GM21367 (cell line): Measurements from ENCODE around the gene FAT2.

Experiments used
- ATAC-seq: cut with Tn5 transposase; IDR thresholded peaks from one replicate; pipeline ENCODE4 v1.9.1; 2021; ENCODE audit not compliant: unreplicated experiment

Gene FAT2, protein sequence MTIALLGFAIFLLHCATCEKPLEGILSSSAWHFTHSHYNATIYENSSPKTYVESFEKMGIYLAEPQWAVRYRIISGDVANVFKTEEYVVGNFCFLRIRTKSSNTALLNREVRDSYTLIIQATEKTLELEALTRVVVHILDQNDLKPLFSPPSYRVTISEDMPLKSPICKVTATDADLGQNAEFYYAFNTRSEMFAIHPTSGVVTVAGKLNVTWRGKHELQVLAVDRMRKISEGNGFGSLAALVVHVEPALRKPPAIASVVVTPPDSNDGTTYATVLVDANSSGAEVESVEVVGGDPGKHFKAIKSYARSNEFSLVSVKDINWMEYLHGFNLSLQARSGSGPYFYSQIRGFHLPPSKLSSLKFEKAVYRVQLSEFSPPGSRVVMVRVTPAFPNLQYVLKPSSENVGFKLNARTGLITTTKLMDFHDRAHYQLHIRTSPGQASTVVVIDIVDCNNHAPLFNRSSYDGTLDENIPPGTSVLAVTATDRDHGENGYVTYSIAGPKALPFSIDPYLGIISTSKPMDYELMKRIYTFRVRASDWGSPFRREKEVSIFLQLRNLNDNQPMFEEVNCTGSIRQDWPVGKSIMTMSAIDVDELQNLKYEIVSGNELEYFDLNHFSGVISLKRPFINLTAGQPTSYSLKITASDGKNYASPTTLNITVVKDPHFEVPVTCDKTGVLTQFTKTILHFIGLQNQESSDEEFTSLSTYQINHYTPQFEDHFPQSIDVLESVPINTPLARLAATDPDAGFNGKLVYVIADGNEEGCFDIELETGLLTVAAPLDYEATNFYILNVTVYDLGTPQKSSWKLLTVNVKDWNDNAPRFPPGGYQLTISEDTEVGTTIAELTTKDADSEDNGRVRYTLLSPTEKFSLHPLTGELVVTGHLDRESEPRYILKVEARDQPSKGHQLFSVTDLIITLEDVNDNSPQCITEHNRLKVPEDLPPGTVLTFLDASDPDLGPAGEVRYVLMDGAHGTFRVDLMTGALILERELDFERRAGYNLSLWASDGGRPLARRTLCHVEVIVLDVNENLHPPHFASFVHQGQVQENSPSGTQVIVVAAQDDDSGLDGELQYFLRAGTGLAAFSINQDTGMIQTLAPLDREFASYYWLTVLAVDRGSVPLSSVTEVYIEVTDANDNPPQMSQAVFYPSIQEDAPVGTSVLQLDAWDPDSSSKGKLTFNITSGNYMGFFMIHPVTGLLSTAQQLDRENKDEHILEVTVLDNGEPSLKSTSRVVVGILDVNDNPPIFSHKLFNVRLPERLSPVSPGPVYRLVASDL (N-terminal part only)

DNA sequence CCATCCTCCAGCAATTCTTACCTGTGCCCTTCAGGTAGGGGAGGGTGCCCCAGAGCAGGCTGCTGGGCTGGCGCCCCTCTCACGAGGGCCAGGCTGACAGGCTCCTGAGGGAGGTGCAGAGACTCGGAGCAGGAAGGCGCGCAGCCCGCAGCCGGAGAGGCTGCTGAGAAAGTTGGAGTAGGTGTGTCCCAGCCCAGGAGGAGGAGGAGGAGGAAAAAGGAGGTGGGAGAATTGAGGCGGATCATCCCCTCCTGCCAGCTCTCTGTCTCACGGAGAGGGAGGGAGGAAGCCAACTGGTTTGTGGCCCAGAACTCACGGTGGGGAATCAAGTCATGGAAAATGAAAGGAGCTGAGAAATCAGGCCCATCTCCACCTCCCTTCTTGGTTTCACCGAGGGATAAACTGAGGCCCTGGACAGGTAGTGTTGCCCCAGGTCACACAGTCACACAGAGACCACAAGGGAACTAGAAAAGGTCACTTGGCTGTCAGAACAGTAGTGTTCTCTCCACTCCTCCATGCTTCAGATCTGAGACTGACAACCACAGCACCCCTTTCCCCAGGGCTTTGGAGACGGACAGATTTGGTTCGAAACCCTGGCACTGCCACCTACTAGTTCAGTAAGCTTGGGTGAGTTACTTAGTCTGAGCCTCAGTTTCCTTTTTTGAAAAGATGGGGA, at the start of gene FAT2:
TSS of gene FAT2 (minus strand) at position 188 of the 676 bp plus-strand sequence. CDS start 22,400 bp downstream, outside the sequence.
- ATAC-seq, result no peak

- no peak for ATAC-seq
Observed at GRCh38 chr5:151638619-151639018, 47.5 kb upstream of the FAT2 start.

- ATAC-seq, result no peak
Observed at GRCh38 chr5:151637676-151638075, 46.5 kb upstream of the FAT2 start.

- ATAC-seq, result no peak
Observed at GRCh38 chr5:151633892-151634291, 42.8 kb upstream of the FAT2 start.

GRCh38 chr5:151632941-151633340, 41.8 kb upstream of the FAT2 start:
- ATAC-seq, result no peak

DNA sequence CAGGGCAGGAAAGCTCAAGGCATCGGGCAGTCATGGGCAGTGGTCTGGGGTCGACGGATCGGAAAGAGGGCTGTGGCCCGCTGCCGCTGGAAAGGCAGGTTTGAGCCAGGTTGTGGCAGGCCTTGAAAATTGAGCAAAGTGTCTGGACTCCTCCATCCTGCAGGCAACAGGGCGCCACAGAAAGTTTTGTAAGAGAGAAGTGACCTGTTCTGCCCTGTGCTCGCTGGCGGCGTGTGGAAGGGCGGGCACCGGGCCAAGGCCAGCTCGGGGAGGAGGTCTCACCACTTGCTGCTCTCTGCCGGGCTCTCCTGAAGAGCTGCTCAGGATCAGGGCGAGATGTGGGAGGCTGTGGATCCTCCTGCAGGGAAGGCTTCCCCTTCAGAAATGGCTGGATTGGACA, 41.4 kb upstream of the FAT2 start:
- no peak for ATAC-seq

DNA sequence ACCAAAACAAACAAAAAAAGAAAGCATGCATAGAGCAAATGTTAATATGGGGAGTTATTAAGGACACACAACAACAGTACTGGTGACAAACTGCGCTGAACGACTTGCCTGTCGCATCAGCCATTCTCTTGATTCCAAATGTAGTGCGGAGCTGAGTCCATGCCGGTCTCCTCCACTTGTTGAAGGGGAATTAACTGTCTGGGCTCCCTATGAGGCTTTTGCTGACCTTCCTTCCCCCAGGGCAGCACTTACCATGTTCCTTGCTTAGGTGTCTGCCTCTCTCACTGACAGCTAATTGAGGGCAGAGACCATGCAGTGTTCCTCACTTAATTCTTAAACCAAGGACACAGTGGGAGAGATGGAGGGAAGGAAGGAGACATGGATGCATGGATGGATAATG, 40.8 kb upstream of the FAT2 start:
- ATAC-seq, result no peak

DNA sequence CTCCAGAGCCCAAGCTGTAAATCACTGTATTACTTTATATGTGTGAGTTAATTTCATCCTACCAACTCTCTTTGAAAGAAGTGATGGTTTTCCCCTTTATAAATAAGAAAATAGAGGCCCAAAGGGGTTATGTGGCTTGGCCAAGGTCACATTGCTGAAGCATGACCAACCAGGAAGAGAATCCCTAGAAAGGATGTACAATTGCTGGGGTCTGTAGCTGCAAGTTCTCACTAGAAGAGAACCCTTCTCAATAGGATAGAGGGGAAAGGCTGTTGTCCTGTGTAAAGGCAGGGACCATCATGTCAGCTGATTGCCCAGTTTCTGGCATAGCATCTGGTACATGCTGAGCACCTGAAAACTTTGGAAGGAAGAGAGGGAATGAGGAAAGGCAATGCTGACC, 39.0 kb upstream of the FAT2 start:
- ATAC-seq, result no peak

DNA sequence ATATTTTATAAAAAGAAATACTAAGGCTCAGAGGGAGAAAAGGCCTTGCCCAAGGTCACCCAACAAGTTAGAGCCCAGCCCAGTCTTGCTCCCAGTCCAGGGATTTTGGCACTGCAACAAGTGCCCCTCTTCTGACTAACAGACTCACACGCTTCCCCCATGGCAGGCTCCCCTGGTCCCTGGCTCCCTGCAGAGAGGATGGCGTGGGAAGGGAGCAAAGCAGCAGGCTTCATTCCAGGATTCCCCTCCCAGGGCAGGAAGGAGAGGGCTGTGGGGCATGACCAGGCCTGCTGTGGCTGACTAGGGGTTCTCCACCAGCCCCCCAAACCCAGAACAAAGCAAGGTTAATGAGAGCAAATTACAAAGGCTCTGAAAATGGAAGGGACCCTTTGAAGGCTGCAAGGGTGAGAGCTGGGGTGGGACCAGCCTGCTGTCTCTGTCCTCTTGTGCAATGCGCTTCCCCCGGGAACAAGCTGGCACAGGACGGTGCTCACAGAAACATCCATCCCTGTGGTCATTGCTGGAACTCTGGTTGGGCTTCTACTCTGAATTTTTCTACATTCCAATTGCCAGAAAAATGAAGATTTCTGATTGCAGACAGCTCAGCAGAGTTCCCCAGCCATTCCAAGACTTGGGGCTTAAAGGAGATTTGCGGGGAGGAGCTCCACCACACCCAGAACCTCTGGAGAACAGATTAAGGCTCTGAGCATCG, 37.1 kb upstream of the FAT2 start:
- no peak for ATAC-seq

DNA sequence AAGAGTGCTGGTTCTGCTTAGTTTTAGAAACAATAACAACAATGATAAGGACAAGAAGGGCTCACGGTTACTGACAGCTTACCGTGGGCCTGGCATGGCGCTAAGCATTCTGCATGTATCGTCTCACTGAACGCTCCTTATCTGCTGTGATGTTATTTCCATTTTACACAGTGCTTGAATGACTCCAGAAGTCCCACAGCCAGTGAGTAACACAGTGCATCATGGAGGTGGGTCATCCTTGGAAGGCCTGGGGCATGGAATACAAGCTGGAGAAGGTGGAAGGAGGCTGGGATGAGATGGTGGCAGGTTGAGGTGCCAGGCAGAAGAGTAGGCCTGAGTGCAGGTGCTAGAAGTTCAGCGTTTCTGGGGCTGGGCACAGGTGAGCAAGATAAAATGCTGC, 36.5 kb upstream of the FAT2 start:
- ATAC-seq, result no peak

DNA sequence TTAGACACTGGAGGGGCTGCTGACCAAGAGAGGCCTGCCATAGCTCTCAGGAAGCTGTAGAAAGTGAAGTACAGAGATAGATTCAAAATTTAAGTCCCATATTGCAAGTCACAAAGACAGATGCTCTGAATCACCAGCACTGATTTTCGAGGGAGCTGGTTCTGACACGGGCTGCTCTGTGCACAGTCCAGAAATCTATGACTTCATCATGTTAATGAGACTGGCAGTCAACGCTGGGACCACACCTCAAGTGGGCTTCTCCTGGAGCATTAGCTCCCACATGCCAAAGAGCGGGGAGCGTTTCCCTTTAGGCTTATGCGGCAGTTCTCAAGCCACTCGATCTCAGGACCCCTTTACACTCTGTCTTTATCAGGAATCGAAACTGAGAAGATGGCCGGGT, 34.2 kb upstream of the FAT2 start:
- ATAC-seq, result no peak

DNA sequence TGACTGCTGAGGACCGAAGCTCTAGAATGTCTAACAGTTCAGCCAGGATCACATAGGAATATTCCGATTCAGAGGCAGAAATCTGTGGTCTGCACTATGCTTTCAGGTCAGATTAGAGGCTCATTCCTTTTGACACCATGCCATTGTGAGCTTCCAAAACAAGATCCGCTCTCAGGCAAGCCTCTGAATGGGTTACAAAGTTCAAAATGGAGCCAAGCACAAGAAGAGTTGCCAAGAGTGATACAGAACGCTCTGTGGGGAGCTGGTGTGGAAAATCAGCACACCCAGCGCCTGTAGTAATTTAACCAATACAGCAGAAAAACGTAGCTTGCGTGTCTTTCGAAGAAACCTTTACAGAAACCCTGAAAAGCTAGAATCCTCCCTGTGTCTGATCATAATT, 33.3 kb upstream of the FAT2 start:
- no peak for ATAC-seq

DNA sequence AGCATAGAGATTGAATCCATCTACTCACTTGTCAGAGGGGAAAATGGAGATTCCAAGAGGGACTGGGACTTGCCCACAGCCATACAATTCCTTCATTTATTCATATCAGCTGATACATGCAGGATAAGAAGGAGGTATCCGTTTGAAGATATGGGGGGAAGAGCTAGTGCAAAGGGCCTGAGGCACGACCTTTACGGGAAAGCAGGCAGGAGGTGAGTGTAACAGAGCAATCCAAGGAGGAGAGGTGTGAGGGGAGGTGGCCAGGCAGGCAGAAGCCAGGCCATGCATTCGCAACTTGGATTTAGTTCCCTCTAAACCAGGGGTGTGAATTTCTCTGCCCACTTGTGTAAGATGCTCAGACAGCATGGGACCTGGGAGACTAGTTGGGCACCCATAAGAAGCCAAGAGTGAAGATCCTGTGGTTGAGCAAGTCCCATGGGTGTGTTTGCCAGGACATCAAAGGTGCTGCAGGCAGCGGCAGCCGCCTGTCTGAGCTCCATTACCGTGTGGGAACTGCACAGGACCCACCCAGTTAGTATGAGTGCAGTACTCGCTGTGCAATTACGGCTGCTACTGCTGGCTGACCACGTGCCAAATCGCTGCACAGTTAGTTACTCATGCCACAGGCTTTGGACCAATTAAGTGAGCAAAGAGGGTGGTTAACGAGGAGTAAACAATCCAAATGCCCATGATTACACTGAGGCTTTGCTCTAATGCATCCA, 31.4 kb upstream of the FAT2 start:
- no peak for ATAC-seq

- ATAC-seq, result no peak
Observed at GRCh38 chr5:151620461-151620840, 29.3 kb upstream of the FAT2 start.

GRCh38 chr5:151619812-151620460, 28.8 kb upstream of the FAT2 start:
- ATAC-seq, result no peak

GRCh38 chr5:151618907-151619306, 27.8 kb upstream of the FAT2 start:
- no peak for ATAC-seq

DNA sequence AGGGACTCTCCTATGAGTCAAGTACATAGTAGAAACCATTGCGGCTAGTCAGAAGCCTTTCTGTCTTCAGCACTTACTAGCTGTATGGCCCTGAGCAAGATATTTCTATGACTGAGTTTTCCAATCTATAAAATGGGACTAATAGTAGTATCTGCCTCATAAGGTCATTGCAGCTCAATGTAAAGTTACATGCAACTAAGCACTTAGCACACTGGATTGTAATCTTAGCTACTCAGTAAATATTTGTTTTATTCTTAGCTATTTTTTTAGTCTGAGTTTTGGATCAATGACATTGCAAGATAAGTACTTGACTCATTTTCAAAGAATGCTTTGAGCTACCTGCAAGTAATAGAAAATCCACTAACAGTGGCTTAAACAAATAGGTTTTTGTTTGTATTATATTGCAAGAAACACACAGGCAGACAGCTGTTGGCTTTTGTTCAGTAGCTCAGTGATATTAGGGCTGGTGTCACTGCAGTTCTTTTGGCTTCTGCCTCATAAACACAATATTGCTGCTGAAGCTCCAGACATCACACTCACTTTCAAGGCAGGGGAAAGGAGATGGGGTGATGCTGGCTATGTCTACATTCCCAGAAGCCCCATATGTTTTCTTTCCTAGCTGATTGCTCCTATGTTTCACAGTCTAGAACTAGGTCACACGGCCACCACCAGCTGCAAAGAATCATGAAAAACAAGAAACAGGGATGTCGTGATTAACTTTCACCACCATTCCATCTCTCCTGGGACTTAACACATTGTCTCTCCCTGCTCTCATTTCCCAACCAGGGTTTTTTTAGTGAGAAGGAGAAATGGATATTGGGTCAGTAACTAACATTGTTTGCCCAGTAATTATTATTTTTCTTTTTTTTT, 26.9 kb upstream of the FAT2 start:
- ATAC-seq, result no peak

DNA sequence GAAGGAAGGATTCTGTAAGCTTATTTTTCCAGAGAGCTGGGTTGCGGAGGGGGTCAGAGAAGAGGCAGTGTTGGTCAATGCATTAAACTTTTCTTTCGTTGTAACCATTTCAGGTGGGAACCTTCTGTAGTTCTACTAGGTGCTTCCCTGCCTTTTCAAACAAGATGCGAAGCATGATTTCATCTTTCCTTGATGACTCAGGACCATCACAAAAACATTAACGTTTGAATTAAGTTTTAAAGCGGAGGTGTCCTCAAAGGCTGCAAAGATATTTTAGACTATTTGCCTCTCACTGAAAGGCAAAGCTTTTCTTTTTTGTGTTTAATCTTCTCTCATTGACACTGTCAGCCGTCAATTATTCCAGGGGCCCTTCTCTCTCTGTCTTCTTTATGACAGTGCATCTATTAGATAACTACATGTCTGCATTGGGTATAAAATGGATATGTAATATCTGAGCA, 26.3 kb upstream of the FAT2 start:
- ATAC-seq, result no peak
